Renal pelvis (tissue), 4 donors: ENCODE measurements around the gene ACTR2. TPM values are rescaled to one million over a fixed set of nuclear protein-coding genes. Genes with fewer than 3 reads are reported as not detected.
"Not testable (repeated sequence)": the region's sequence is repeated elsewhere in the genome, so short reads cannot be mapped to it uniquely, and the experiment has no call there.

ENCODE experiments used
- DNase-seq: peaks from one replicate; pipeline ENCODE4 v3.0.0-alpha.2; 2013
- polyA plus RNA-seq, 3 donors: library from polyadenylated mRNA; unstranded; fragments of 120-200 nt; gene quantifications; one replicate each; pipeline ENCODE4 v1.2.1, GENCODE V29; 2013; ENCODE audit not compliant: insufficient read length in 3 of 3

The ACTR2 gene
- polyA plus RNA-seq, 3 donors: 156 to 182 (median 176) TPM

DNA sequence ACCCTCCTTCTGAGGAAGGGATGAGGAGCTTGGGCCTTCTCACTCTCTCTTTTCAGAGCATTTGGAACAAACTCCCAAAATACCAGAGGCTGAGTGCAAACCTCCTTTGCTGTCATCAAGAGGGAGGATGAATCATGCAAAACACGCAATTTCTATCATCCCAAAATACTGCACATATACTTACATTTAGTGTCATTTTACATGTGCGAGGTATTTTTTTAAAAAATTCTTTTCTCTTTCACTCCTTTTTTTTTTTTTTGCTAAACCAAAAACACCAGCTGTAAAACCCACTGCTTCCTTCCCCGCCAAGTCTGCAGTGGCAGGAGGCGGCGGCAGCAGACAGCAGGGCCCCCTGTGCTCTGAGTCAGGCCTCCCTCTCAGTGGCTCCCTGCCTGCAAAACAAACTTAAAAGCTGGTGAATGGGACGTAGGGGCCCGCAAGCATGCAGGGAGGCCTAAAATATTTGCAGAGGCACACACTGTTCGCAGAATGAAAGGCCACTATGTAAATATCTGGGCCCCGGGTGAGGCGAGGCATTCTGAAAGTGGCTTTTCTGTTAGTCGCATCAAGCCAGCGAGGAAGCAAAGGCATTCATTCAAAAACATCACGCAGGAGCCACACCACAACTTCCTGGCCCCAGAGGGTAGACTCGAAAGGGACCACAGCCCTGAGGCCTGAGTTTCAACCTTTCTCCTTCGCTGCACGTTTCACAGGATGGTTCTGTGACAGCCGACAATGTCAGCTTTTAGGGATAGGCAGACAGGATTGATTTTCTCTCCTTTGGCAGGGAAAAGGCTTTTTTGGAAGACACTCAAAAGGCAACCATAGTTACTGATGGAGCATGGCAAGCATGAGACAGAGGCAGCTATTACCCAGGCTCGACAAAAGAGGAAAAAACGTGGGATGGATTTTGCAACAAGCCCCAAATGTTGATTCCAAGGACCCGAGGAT lies 73.4 kb downstream of the ACTR2 start:
- no peak for DNase-seq

DNA sequence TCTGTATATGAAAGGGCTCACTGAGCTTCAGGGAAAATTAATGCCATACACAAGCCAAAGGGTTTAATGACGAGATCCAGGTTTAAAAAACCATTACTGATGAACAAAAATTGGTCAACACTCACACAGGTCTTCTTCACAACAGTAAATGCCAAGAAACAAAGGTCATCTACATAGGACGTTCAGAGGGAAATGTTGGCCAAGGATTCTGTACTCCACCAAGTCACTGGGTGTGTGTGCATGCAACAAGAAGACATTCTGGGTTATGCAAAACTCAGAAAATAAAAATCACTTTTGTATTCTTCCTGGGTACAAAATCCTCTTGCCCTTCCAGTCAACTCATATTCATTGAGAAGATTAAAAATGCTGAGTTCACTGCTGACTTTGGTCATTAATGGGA lies 78.3 kb downstream of the ACTR2 start:
- DNase-seq: no peak

DNA sequence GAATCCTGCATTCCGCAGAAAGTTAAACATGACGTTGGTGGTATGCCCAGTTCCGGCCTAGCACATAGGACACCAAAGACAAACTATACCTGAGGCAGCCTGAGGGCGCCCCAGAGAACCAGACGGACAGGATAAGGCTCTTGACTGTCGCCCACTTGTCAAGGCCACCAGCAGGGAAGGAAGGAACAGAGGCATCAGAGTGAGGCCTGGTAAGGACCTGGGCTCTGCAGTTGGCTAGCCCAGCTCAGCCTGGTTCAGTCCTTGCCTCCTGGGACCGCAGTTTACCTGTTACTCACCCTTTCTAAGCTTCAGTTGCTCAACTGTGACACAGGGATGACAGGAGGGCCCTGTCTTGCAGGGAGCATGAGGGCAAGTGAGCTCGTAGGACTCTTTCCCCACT lies 82.1 kb downstream of the ACTR2 start:
- no peak for DNase-seq

DNA sequence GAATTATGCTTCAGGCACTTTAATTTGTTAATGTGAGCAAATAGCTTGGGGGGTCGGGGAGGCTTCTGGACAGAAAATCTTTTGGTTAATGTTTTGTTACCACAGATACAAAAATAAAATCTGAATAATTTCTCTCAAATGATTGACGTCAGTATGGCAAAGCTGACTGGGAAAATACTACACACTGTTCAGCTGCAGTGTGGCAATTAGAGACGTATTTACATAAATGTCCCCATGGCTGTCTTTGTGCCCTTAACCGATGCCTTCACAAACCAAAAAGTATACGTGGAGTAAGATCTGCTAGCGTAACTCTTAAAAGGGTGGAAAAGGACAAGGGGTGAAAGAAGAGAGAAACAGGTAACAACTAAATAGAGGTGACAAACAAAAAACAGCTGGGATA lies 83.4 kb downstream of the ACTR2 start:
- DNase-seq: no peak

DNA sequence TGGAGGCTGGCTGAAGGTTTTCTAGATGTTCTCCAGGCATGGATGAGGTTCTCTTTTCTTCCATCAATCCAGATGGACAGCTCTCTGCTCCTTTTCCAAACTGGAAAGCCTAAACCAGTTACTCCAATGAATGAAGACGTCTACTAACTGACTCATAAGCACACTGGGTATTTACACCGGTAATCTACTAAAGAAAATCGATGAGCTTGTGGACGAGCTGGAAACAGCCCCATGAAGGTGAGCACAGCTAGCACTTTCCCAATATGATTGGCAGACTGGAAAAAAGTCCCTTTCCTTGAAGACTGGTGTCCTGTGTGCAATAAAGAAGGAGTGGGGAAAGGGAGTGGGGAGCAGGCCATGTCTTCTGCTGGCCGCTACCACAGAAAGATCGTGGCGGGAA lies 84.0 kb downstream of the ACTR2 start:
- DNase-seq: no peak

DNA sequence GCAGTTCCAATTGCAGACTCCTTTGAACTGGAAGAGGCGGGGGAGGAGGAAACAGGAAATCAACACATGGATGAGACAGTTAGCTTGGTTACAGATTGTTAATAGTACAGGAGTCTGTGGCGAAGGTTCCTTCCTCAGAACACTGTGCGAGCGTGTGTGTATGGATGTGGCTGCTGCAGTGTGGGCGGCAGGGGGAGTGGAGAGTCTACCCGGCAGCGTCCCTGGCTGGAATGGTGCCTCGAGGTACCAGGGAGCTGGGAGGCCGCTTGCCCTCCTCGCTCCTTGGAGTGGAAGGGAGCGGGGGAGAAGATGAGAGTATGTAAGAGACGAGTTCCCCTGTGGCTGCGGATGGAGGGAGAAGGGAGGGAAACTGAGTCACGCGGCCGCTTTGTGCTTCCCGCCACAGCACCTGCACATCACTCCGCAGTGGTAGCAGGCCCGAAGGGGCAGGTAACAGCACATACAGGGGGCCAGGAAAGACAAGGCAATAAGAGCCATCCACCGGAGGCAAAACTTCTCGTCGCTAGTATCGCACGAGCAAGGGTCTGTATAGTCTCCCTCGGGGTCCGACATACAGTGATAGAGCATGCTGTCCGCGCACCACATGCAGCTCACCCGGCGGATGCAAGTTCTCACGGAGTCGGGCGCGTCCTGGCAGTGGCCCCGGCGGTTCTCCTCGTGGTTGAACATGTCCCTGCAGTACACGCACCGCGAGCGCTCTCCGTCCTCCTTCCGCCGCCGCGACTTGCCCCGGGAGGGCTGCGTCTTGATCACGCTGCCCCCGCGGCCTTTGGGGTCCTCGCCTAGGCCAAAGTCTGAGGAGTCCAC lies 85.7 kb downstream of the ACTR2 start:
- no peak for DNase-seq

DNA sequence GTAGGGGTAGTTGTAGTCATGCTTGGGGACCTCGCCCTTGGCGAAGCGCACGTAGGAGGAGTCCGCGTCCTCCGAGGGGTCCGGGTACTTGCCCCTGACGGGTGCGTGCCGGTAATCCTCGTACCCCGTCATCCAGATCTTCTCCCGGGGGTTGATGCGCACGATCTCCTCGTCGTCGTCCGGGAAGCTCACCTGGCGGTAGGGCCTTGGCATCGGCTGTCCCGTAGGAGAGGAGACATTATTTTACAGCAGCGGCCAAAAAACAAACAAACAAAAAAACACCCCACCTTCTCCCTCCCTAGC lies 86.3 kb downstream of the ACTR2 start:
- no peak for DNase-seq

DNA sequence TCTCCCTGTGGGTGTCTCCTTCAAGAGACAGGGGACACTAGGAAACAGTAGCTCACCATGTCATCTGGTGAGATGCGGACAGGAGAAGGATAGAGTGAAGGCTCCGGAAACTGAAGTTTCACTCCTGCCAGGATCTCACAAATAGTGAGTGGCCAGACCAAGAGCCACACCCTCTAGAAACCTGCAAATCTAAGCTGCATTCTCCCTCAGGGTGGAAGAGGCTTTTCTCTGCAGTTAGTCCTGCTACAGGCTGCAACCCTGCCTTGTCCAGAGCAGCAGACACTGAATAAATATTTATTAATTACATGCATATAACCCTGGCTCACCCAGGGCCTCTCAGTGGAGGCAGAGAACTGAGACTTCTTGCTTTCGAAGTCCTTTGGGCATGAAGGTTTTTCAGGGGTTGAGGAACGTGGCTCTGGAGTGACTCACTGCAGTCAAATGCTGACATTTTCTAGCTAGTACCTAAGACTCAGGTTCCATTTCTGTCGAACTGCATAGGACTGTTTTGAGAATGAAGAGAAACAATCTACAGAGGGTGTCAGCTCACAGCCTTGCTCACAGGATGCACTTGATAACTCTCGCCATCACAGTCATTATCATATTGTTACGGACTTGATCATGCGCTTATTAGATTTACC lies 87.3 kb downstream of the ACTR2 start:
- DNase-seq: no peak

DNA sequence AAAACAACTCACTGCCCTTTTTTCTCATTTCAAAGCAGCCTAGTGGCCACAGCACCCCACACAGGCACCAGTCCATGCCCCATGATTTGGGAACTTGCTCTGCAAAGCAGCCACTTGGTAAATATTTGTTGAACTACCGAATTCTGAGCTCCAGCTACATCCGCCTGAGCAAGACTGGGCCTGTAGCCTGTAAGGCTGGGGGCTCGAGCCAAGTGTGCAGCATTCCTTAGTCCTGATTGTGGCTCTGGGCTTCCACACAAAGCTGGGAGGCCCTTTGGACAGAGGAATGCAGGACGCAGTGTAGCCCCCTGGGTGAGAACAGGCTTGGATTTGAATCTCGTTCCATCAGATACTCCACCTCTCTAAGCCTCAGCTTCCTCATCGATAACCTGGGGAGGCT lies 88.4 kb downstream of the ACTR2 start:
- DNase-seq: no peak

DNA sequence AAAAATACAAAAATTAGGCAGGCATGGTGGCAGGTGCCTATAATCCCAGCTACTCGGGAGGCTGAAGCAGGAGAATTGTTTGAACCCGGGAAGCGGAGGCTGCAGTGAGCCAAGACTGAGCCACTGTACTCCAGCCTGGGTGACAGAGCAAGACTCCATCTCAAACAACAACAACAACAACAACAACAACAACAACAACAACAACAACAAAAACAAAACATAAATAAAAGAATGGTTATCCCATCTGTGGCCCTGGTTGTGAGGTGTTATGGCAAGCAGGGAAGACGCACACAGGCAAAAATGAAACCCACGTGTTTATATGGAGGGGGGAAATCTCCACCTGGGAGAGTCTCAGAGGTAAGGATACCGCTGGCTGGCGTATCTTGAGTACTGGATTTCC lies 89.7 kb downstream of the ACTR2 start:
- DNase-seq: not testable (repeated sequence)

DNA sequence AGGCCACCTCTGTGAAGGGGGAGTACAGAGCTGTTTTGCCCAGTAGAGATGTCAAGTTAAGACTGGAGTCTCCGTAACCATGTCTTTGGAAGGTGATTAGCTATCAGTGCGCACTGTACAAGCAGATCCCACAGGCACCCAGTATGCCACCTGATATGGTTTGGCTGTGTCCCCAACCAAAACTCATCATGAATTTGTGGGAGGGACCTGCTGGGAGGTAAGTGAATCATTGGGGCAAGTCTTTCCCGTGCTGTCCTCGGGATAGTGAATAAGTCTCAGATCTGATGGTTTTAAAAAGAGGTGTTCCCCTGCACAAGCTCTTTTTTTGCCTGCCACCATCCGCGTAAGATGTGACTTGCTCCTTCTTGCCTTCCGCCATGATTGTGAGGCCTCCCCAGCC lies 90.2 kb downstream of the ACTR2 start:
- no peak for DNase-seq

DNA sequence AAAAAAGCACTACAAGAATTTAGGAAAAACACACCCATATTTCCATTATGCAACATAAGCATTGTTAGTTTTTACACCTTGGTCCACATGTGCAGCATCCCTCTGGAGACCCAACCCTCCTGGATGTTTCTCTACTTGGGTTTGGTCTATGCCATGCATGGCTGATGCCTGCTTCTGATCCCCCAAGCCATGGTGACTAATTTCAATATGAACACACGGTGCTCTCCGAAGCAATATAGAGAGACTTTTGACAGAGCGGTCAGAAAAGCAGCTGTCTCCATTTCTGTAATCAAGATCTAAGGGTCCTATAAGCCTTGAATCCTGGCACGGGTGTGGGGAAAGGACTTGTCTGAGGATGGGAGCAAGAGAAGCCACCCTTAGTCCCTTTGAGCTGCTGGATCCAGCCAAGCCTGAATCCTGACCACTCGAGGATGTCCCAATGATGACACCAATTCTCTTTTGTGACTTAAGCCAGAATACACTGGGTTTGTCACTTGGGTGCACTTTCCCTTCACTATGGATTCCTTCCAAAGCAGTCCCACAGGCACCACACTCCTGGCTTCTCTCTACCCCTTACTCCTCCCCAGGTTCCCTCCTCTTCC lies 91.5 kb downstream of the ACTR2 start:
- no peak for DNase-seq

DNA sequence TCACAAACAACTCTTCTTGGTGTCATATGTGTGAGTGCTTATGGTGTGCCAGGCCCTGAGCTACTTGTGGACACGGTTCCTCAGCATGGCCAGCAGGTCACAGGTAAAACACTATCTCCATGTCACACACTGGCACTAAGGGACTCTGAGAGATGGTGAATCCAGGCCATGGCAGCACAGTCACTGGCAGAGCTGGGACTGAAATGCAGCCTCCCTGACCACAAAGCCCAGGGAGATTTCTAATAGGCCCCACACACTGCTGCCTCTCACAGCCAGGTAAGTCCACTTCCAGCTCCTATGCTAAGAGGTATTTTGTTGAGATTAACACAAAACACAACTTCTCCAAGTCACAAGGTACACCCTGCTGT lies 92.0 kb downstream of the ACTR2 start:
- DNase-seq: no peak

DNA sequence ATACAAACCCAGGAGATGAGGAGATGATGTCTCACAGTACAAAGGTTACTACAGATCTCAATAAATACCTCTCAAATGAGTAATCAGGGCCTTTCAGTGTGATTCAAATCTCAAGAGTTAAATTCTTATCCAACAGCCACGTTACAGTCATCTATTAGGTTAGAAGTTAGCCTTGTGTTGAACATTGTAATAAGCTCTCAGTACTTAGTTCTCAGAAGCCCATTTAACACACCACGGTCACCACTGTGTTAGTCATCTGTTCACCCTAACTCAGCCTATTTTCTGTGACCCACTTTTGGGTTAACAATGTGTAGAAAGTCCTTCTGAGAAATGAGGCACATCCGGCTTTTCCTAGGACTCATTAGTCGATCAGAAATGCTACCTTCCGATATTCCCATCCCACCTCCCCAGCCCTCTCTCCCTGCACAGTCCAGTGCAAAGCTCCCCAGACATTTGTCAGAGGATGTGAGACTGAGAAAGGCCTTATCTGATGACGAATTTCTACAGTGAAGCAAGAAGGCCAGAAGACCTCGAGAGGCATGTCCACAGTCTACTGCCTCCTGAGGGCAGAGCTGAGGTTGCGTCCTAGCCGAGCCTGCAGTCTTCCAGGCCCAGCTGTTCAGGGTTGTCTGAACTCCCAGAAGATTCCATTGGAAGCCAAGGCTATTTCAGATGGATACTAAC lies 92.6 kb downstream of the ACTR2 start:
- no peak for DNase-seq

Other genes with a start within 250 kb of the ACTR2 start
- gene SLC1A4, start 238.4 kb upstream of the ACTR2 start, polyA plus RNA-seq: 1 to 10 TPM; 5.9 to 9.0 (median 7.0) TPM
- gene CEP68, start 171.4 kb upstream of the ACTR2 start, polyA plus RNA-seq: 10 to 100 TPM; 24.2 to 29.4 (median 29.1) TPM
- gene RAB1A, start 97.7 kb upstream of the ACTR2 start, polyA plus RNA-seq: 100 to 1,000 TPM; 215 to 251 (median 237) TPM
- 10 to 100 TPM; 35.3 to 35.6 (median 35.5) TPM for gene SPRED2, start 204.8 kb downstream of the ACTR2 start, polyA plus RNA-seq